Cardiac fibroblast (primary cell): Measurements from ENCODE around the gene BMP4.

ENCODE experiments used
- DNase-seq, 2 donors: peaks; one replicate each; pipeline versions ENCODE4 v3.0.0 to v3.0.0-alpha.2; 2010; ENCODE audit warnings: low read depth in 2 of 2
- H3K4me3 ChIP-seq, 2 donors: replicated peaks in 1 of 2; 1 replicate in 1 of 2; 2 replicates in 1 of 2; pipeline ENCODE4 v1.5.1; 2011; ENCODE audit warnings: low read depth in 2 of 2, low read length in 2 of 2, mild to moderate bottlenecking in 2 of 2, moderate library complexity in 1 of 2
- TF ChIP-seq, protein P1 (sequence below): IDR thresholded peaks from one replicate; pipeline ENCODE4 v1.5.1; 2011; ENCODE audit warnings: low read depth, mild to moderate bottlenecking, low read length, inconsistent platforms

BMP4 gene

DNA sequence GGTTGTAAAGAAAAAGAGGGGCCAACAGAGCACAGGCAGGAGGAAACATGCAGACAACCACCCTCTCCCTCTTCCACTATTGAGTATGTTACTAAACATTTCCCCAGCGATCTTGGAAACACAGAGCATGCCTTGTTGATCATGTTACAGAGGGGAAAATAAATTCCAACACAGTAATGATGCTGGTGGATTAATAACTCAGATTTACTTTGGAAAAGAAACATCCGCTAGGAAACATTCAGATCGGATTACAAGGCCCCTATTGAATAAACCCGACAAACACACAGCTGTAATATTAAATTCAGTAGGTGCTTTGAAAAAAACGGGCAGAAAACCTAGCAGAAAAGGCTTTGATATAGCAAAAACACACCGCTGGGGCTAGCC, 5.4 kb downstream of the BMP4 start:
- H3K4me3 ChIP-seq: peak overlapping the region; percentile 60 to 72
- TF ChIP-seq, protein P1, sequence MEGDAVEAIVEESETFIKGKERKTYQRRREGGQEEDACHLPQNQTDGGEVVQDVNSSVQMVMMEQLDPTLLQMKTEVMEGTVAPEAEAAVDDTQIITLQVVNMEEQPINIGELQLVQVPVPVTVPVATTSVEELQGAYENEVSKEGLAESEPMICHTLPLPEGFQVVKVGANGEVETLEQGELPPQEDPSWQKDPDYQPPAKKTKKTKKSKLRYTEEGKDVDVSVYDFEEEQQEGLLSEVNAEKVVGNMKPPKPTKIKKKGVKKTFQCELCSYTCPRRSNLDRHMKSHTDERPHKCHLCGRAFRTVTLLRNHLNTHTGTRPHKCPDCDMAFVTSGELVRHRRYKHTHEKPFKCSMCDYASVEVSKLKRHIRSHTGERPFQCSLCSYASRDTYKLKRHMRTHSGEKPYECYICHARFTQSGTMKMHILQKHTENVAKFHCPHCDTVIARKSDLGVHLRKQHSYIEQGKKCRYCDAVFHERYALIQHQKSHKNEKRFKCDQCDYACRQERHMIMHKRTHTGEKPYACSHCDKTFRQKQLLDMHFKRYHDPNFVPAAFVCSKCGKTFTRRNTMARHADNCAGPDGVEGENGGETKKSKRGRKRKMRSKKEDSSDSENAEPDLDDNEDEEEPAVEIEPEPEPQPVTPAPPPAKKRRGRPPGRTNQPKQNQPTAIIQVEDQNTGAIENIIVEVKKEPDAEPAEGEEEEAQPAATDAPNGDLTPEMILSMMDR: no peak
- DNase-seq: no peak

DNA sequence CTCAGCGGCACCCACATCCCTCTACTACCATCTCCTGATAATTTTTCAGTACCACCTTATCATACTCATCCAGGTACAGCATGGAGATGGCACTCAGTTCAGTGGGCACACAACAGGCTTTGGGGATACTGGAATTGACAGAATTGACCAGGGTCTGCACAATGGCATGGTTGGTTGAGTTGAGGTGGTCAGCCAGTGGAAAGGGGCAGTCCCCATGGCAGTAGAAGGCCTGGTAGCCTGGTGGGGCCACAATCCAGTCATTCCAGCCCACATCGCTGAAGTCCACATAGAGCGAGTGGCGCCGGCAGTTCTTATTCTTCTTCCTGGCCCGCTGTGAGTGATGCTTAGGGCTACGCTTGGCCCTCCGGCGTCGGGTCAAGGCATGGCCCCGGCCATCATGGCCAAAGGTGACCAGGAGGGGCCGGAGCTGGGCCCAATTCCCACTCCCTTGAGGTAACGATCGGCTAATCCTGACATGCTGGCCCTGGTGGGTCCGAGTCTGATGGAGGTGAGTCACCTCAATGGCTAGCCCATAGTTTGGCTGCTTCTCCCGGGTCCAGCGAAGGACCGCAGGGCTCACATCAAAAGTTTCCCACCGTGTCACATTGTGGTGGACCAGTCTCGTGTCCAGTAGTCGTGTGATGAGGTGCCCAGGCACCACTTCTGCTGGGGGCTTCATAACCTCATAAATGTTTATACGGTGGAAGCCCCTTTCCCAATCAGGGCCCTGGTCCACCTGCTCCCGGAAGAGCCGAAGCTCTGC, 6.4 kb downstream of the BMP4 start:
- TF ChIP-seq, protein P1: no peak
- H3K4me3 ChIP-seq: no peak overlapping the region
- no peak for DNase-seq

DNA sequence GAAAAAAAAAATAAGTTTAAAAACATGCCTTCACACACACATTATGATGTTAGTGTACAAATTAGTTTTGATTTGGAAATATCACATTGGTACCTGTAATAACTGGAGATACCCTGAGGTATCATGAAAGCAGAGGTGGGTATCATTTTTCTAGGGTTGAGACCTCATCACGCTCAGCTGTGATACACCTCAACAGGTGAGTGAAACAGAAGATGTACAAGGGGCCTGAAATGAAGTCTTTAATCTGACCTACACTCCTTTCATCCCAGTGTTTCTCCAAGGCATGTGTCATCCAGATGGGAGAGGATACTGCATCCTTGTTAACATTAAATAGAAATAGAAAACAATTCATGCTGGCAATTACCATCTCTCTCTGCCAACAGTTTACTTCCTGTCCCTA, 7.4 kb downstream of the BMP4 start:
- TF ChIP-seq, protein P1: no peak
- no peak overlapping the region for H3K4me3 ChIP-seq
- DNase-seq: no peak

DNA sequence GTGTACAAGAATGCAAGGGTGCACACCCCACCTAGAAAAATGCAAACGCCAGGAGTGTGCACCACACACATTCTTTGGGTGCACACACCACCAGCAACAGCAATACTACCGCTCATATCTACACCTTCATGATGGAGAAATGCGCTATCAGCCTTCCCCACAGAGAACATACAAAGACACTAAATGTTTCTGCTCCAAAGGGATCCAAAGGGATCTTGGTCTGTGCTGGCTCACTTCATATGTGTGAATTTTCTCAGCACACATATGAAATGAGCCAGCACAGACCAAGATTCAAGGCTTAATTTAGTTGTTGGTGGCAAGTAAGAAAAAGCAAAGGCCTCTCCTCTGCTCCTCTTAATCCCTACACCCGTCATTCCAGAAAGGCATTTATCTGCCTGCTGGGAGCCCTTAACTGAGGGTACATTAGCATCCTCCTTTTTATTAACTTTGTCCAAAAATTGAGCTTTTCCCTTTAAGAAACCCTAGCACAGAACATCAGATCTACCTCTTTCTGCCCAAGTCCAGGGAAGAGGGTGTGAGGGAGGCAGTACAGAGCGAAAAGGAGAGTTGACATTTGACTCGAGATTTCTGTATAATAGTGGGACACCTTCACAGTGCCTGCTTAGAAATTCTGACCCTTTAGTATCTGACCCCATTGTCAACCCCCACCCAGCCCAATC, 8.3 kb downstream of the BMP4 start:
- no peak overlapping the region for H3K4me3 ChIP-seq
- no peak for DNase-seq
- TF ChIP-seq, protein P1: no peak

DNA sequence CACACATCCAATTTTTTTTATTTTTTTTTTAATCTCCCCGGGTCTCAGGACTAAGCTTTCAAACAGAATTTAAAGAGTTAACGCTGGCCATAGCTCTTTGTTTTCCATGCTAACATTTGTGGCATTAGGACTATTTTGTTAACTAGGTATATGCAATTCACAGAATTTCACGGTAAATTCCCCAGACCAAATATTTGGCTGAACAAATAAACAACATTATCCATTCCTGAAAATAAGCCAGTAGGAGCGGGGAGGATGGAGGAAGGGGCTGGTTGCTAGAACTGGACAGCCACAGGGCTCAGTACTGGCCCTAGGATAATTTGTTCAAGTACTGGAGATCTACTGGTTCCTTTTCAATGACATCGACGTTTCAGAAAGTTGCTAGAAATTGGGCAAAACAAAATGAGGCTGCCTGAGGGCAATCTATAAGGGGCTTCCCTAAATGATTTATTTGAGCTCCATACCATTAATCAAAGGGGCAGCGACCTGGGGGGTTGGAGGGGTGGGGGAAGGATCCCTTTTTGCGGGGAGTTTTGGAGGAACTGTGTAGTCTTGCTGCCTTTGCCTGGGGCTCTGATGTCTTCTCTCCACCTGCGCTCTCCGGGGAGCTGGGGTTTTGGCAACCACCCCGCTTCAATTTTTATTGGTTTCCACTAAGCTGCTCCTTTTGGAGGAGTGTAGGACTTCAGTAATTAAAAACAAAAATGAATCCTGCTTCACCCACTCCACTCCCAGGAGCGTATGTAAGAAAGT, 9.0 kb downstream of the BMP4 start:
- no peak for DNase-seq
- no peak overlapping the region for H3K4me3 ChIP-seq
- TF ChIP-seq, protein P1: no peak

DNA sequence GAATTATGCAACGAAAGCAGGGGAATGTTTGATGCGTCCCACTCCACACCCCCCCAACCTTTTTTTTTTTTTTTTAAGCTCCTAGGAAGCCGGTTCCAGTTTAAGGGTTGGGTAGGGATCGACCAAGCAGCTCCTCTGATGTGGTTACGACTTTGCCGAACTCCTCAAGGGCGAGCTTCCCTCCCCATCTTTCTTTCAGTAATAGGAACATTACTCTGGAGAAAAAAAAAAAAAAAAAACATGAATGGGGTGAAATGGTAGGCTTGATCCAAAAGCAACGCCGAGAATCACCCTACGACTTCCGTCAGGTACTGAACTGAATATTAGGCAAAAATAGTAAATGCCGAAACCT, 9.6 kb downstream of the BMP4 start:
- H3K4me3 ChIP-seq: no peak overlapping the region
- TF ChIP-seq, protein P1: no peak
- no peak for DNase-seq
